ENCODE data around the gene ZIM2.

ZIM2 gene

DNA sequence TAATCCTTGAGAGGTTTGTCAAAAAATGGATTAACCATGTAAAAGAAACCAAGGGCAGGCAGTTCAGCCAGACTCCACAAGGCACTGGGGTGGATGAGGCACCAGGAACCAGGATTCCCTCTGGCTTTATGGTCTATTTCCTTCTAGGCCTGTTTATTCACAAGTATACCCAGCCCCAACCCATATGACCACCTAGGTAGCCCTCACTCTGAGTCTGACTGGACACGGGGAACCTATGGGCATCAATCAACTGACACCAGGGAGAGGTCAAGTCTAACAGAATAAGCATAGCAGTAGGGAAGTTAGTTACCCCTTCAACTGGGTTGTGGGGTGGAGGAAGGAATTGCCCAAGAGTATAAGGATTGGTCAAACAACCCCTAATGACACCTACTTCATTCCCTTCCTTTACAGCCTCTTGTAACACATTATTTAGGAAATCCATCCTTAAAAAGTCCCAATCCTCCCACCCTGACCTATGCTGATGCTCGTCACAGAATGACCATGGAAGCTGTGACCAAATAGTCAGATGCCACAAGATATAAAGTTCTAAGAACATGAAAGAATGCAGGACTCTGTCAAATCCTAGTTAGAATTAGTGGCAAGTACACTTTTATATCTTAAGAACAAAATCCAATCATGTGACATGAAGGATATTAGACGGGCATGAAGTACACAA is 31.7 kb downstream of the ZIM2 start:
- Histone ChIP-seq H3K27ac (ENCODE audit: extremely low read depth, low read depth, low read length) (no peak overlapping the region), H3K4me1 (ENCODE audit: control insufficient read depth, insufficient read depth, low read length) (no peaks in the 10 kb centered on the region), H3K9me3 (ENCODE audit: control insufficient read depth, insufficient read depth, low read depth, low read length) (no peaks in the 10 kb centered on the region; the same call in 1 of the 2 replicates), H3K4me3 (ENCODE audit: low read depth, low read length) (no peak overlapping the region), H3K36me3 (ENCODE audit: control insufficient read depth in 2 of 2, insufficient read depth in 1 of 2, low read length in 2 of 2) (no peaks in the 10 kb centered on the region)
- TF ChIP-seq ZNF501 (tag by site-specific recombination; IDR thresholded peaks at IDR 0.05) (no peak), ZNF341 (tag by site-specific recombination; IDR thresholded peaks at IDR 0.05; ENCODE audit: low read depth) (no peak), ZNF404 (tag by site-specific recombination; IDR thresholded peaks at IDR 0.05) (no peak), ZFP37 (tag by site-specific recombination; IDR thresholded peaks at IDR 0.05) (no peak), ZNF843 (tag by site-specific recombination; IDR thresholded peaks at IDR 0.05) (no peak), ZBTB7A (tag by site-specific recombination; IDR thresholded peaks at IDR 0.05; ENCODE audit: low read depth) (no peak)
- TF ChIP-seq, protein P1, sequence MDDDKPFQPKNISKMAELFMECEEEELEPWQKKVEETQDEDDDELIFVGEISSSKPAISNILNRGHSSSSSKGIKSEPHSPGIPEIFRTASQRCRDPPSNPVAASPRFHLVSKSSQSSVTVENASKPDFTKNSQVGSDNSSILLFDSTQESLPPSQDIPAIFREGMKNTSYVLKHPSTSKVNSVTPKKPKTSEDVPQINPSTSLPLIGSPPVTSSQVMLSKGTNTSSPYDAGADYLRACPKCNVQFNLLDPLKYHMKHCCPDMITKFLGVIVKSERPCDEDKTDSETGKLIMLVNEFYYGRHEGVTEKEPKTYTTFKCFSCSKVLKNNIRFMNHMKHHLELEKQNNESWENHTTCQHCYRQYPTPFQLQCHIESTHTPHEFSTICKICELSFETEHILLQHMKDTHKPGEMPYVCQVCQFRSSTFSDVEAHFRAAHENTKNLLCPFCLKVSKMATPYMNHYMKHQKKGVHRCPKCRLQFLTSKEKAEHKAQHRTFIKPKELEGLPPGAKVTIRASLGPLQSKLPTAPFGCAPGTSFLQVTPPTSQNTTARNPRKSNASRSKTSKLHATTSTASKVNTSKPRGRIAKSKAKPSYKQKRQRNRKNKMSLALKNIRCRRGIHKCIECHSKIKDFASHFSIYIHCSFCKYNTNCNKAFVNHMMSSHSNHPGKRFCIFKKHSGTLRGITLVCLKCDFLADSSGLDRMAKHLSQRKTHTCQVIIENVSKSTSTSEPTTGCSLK (tag by site-specific recombination; IDR thresholded peaks at IDR 0.05) = no peak
- TF ChIP-seq, protein P2, sequence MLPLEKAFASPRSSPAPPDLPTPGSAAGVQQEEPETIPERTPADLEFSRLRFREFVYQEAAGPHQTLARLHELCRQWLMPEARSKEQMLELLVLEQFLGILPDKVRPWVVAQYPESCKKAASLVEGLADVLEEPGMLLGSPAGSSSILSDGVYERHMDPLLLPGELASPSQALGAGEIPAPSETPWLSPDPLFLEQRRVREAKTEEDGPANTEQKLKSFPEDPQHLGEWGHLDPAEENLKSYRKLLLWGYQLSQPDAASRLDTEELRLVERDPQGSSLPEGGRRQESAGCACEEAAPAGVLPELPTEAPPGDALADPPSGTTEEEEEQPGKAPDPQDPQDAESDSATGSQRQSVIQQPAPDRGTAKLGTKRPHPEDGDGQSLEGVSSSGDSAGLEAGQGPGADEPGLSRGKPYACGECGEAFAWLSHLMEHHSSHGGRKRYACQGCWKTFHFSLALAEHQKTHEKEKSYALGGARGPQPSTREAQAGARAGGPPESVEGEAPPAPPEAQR (tag by site-specific recombination; IDR thresholded peaks at IDR 0.05) = no peak
- ChIA-PET POLR2A (no interaction called here), CTCF (no interaction called here)

- no peak overlapping the region for H3K4me3 ChIP-seq (ENCODE audit: low read depth, low read length)
- ChIA-PET POLR2A (no interaction called here), CTCF (no interaction called here)
- H3K27ac ChIP-seq (ENCODE audit: extremely low read depth, low read depth, low read length) = no peak overlapping the region
- H3K36me3 ChIP-seq (ENCODE audit: control insufficient read depth in 2 of 2, insufficient read depth in 1 of 2, low read length in 2 of 2) = no peaks in the 10 kb centered on the region
- H3K4me1 ChIP-seq (ENCODE audit: control insufficient read depth, insufficient read depth, low read length) = no peaks in the 10 kb centered on the region
- no peak for TF ChIP-seq ZNF501 (tag by site-specific recombination; IDR thresholded peaks at IDR 0.05)
- TF ChIP-seq, protein P3, sequence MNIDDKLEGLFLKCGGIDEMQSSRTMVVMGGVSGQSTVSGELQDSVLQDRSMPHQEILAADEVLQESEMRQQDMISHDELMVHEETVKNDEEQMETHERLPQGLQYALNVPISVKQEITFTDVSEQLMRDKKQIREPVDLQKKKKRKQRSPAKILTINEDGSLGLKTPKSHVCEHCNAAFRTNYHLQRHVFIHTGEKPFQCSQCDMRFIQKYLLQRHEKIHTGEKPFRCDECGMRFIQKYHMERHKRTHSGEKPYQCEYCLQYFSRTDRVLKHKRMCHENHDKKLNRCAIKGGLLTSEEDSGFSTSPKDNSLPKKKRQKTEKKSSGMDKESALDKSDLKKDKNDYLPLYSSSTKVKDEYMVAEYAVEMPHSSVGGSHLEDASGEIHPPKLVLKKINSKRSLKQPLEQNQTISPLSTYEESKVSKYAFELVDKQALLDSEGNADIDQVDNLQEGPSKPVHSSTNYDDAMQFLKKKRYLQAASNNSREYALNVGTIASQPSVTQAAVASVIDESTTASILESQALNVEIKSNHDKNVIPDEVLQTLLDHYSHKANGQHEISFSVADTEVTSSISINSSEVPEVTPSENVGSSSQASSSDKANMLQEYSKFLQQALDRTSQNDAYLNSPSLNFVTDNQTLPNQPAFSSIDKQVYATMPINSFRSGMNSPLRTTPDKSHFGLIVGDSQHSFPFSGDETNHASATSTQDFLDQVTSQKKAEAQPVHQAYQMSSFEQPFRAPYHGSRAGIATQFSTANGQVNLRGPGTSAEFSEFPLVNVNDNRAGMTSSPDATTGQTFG (tag by site-specific recombination; IDR thresholded peaks at IDR 0.05; ENCODE audit: borderline replicate concordance) = no peak
- TF ChIP-seq ZBTB21 (tag by site-specific recombination; IDR thresholded peaks at IDR 0.05) = no peak
- TF ChIP-seq YY2 (tag by site-specific recombination; IDR thresholded peaks at IDR 0.05) = no peak
- TF ChIP-seq ZNF549 (tag by site-specific recombination; IDR thresholded peaks at IDR 0.05) = no peak
- no peak for TF ChIP-seq ZNF169 (tag by site-specific recombination; IDR thresholded peaks at IDR 0.05)
- TF ChIP-seq GLIS2 (tag by site-specific recombination; IDR thresholded peaks at IDR 0.05) = no peak
- TF ChIP-seq, protein P4, sequence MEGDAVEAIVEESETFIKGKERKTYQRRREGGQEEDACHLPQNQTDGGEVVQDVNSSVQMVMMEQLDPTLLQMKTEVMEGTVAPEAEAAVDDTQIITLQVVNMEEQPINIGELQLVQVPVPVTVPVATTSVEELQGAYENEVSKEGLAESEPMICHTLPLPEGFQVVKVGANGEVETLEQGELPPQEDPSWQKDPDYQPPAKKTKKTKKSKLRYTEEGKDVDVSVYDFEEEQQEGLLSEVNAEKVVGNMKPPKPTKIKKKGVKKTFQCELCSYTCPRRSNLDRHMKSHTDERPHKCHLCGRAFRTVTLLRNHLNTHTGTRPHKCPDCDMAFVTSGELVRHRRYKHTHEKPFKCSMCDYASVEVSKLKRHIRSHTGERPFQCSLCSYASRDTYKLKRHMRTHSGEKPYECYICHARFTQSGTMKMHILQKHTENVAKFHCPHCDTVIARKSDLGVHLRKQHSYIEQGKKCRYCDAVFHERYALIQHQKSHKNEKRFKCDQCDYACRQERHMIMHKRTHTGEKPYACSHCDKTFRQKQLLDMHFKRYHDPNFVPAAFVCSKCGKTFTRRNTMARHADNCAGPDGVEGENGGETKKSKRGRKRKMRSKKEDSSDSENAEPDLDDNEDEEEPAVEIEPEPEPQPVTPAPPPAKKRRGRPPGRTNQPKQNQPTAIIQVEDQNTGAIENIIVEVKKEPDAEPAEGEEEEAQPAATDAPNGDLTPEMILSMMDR (tag by site-specific recombination; IDR thresholded peaks at IDR 0.05) = no peak
- no peak for TF ChIP-seq SP3 (tag by site-specific recombination; IDR thresholded peaks at IDR 0.05)
- peaks cover 3% of the 10 kb centered on the region; the same call in 1 of the 2 replicates for H3K9me3 ChIP-seq (ENCODE audit: control insufficient read depth, insufficient read depth, low read depth, low read length)
These were observed 33.9 kb downstream of the ZIM2 start for GRCh38 chr19:56806639-56807038.
